GM12878 (cell line): ENCODE results near the gene ITPR2.

ENCODE experiments used
- MXI1 ChIP-seq: fragments of 150-350 bp; IDR thresholded peaks from 2 replicates; pipeline ENCODE4 v1.6.1; 2011; ENCODE audit warnings: low read depth, mild to moderate bottlenecking, inconsistent platforms, low read length, improper control_type of control experiment
- TF ChIP-seq, protein P1 (sequence below): fragments of 450-650 bp; IDR thresholded peaks from 2 replicates; pipeline ENCODE4 v1.6.1; 2018; ENCODE audit warnings: mild to moderate bottlenecking, low read depth, moderate library complexity; ENCODE audit not compliant: partially characterized antibody
- TF ChIP-seq, protein P2 (sequence below): IDR thresholded peaks from 2 replicates; pipeline ENCODE4 v1.6.1; 2012; ENCODE audit warnings: low read length, inconsistent platforms
- TF ChIP-seq, protein P3 (sequence below), 3 experiments: IDR thresholded peaks in 2 of 3; conservative IDR thresholded peaks in 1 of 3; 2 replicates each; pipeline ENCODE4 v1.5.1; 2011; ENCODE audit warnings: low read depth in 3 of 3, low read length in 3 of 3, mild to moderate bottlenecking in 3 of 3, control low read depth in 2 of 3, moderate library complexity in 2 of 3, inconsistent platforms in 1 of 3, mixed read lengths in 1 of 3; ENCODE audit not compliant: control insufficient read depth in 2 of 3, insufficient read depth in 1 of 3; ENCODE audit errors: extremely low read depth in 1 of 3

DNA sequence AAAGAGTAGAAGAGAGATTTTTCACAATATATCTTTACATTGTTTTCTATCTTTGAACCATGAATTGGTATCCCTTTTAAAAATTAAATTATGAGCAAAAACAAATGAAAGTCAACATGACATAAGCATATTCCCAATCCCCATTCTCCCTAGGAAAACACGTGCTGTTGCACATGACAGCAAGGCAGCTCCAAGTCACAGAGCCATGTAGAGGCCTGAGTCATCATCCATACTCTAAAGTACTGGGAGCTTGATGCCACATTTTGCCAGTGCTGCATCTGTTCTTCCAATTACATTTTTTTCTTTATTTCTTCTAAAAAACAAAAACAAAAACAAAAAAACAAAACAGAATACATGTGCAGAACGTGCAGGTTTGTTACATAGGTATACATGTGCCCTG lies 115.2 kb downstream of the ITPR2 start:
- TF ChIP-seq MXI1 = no peak
- TF ChIP-seq, protein P1, sequence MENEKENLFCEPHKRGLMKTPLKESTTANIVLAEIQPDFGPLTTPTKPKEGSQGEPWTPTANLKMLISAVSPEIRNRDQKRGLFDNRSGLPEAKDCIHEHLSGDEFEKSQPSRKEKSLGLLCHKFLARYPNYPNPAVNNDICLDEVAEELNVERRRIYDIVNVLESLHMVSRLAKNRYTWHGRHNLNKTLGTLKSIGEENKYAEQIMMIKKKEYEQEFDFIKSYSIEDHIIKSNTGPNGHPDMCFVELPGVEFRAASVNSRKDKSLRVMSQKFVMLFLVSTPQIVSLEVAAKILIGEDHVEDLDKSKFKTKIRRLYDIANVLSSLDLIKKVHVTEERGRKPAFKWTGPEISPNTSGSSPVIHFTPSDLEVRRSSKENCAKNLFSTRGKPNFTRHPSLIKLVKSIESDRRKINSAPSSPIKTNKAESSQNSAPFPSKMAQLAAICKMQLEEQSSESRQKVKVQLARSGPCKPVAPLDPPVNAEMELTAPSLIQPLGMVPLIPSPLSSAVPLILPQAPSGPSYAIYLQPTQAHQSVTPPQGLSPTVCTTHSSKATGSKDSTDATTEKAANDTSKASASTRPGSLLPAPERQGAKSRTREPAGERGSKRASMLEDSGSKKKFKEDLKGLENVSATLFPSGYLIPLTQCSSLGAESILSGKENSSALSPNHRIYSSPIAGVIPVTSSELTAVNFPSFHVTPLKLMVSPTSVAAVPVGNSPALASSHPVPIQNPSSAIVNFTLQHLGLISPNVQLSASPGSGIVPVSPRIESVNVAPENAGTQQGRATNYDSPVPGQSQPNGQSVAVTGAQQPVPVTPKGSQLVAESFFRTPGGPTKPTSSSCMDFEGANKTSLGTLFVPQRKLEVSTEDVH = no peak
- TF ChIP-seq, protein P2, sequence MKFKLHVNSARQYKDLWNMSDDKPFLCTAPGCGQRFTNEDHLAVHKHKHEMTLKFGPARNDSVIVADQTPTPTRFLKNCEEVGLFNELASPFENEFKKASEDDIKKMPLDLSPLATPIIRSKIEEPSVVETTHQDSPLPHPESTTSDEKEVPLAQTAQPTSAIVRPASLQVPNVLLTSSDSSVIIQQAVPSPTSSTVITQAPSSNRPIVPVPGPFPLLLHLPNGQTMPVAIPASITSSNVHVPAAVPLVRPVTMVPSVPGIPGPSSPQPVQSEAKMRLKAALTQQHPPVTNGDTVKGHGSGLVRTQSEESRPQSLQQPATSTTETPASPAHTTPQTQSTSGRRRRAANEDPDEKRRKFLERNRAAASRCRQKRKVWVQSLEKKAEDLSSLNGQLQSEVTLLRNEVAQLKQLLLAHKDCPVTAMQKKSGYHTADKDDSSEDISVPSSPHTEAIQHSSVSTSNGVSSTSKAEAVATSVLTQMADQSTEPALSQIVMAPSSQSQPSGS = no peak
- TF ChIP-seq, protein P3, sequence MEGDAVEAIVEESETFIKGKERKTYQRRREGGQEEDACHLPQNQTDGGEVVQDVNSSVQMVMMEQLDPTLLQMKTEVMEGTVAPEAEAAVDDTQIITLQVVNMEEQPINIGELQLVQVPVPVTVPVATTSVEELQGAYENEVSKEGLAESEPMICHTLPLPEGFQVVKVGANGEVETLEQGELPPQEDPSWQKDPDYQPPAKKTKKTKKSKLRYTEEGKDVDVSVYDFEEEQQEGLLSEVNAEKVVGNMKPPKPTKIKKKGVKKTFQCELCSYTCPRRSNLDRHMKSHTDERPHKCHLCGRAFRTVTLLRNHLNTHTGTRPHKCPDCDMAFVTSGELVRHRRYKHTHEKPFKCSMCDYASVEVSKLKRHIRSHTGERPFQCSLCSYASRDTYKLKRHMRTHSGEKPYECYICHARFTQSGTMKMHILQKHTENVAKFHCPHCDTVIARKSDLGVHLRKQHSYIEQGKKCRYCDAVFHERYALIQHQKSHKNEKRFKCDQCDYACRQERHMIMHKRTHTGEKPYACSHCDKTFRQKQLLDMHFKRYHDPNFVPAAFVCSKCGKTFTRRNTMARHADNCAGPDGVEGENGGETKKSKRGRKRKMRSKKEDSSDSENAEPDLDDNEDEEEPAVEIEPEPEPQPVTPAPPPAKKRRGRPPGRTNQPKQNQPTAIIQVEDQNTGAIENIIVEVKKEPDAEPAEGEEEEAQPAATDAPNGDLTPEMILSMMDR (IDR thresholded peaks at IDR 0.05 in 2 of 3, conservative IDR thresholded peaks at IDR 0.05 in 1 of 3; ENCODE audit: control insufficient read depth in 2 of 3, extremely low read depth in 1 of 3, insufficient read depth in 1 of 3, low read depth in 3 of 3, low read length in 3 of 3) = no peak
